Muscle of arm (tissue), 12 donors: ENCODE data around the gene CHCHD4. TPM values are rescaled to one million over a fixed set of nuclear protein-coding genes. Genes with fewer than 3 reads are reported as not detected.

Source experiments
- DNase-seq: peaks from one replicate; pipeline ENCODE4 v3.0.0-alpha.2; 2013
- polyA plus RNA-seq, 12 donors: library from polyadenylated mRNA; unstranded; fragments of 120-200 nt; gene quantifications; one replicate each; pipeline ENCODE4 v1.2.1, GENCODE V29; 2013; ENCODE audit not compliant: insufficient read length in 12 of 12

CHCHD4 gene
- polyA plus RNA-seq, 12 donors: 10.5 to 15.8 (median 14.5) TPM; not detected in 2

- no peak for DNase-seq
These were observed 13.6 kb upstream of the CHCHD4 start for GRCh38 chr3:14138109-14138877.

DNA sequence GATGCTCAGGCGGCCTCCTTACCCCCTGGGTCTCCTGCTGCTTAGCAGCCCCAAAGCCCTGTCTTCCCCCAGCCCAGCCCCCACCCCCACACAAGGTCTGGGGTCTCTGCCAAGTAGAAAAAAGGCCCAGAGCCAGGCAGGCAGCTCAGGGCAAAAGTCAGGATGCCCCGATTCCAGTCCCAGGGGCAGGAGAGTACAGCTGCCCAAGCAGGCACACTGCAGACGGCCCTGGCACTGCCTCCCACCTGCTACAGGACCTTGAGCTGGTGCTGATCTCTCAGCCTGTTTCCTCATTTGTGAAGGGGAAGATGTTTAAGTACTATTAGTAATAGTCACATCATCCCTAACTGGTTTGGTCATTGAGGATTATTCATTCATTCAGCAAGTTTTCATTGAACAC is 12.8 kb upstream of the CHCHD4 start:
- DNase-seq: no peak

- DNase-seq: no peak
These were observed 12.3 kb upstream of the CHCHD4 start for GRCh38 chr3:14137004-14137403.

DNA sequence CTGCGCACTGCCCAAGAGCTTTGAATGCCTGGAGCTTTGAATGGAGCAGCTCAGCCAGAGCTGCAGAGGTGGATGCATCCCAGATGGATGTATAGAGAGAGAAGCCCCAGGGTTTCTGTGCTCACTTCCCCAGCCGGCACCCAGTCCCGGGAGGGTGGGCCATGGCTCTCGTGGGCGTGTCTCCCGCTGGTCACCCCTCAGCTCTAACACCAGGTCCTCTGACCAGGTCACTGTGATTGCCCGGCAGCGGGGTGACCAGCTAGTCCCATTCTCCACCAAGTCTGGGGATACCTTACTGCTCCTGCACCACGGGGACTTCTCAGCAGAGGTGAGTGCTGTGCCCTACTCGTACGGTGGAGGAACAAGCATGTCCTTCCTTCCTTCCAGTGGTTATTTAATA is 10.9 kb upstream of the CHCHD4 start:
- no peak for DNase-seq

GRCh38 chr3:14134291-14134690 is 9.6 kb upstream of the CHCHD4 start:
- no peak for DNase-seq

DNA sequence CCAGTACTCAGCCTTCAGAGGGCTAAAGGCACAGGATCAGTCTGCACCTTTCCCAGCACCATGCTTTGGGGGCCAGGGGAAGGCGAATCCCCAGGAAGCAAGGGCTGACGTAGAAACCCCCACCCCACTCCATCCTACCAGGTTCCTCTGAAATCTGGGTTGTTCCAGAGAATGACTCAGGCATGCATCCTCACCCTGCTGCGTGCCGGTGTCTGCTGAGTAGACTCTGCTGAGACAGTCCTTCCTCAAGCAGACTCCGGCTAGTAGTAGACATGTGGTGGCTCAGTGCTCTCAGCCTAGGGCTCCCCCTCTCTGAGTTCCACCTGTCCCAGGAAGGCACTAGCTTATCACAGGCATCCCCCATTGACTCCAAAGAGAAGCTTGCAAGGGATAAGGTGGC is 9.2 kb upstream of the CHCHD4 start:
- DNase-seq: no peak

DNA sequence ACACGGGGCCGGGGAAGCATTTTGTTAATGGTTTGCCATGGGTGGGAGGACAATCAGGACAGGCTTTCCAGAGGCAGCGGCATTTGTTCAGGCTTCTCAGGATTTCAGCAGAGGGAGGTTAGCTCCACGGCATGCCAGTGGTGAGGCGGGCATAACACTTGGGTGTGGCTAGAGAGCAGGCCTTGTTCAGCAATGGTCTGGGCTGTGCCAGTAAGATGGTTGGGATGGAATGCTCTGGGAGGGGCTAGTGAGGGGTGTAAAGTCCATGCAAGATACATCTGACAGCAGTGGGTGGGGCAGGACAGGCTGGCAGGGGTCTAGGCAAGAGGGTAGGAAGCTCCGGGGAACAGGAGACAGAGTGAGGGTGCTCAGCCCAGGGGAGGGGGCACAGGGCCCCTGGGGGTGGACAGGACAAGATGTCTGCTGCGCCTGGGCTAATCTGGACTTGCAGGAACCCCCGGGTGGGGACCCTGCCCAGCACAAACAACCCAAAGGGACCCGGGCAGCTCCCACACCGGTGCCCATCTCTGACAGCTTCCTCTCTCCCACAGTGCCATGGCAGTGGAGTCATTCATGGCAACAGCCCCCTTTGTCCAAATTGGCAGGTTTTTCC is 8.6 kb upstream of the CHCHD4 start:
- no peak for DNase-seq

DNA sequence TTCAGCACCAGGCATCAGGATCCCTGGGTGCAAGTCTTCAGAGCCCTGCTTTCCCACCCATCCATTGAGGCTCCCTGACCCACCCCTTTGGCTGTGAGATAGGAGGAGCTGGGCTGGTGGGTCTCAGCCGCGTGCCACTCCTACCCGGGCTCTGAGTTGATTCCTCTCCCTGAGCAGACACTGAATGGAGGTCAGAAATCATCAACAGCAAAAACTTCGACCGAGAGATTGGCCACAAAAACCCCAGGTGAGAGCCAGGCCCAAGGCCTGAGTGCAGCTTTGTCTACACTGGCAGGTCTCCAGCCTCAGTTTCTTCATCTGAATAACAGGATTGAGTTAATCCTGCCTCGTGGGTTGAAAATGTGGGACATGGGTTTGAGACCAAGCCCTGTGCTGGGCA is 8.0 kb upstream of the CHCHD4 start:
- DNase-seq: no peak

GRCh38 chr3:14132120-14132519 is 7.5 kb upstream of the CHCHD4 start:
- DNase-seq: no peak

GRCh38 chr3:14131134-14131533 is 6.5 kb upstream of the CHCHD4 start:
- DNase-seq: no peak

DNA sequence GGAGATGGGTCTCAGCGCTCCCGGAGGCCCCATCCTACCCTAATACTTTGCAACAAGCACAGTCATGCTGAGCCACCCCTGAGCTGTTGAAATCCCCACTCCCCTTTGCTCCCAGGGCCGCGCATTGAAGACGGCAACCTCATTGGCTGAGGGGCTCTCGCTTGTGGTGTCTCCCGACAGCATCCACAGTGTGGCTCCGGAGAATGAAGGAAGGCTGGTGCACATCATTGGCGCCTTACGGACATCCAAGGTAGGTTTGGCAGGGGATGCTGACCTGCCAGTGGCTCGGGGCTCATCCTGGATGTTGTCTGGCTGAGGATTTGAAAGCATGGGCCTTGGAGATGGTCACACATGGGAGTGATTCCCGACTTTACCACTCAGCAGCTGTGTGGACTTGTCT is 6.0 kb upstream of the CHCHD4 start:
- DNase-seq: no peak

- DNase-seq: no peak
These were observed 5.6 kb upstream of the CHCHD4 start for GRCh38 chr3:14130230-14130629.

DNA sequence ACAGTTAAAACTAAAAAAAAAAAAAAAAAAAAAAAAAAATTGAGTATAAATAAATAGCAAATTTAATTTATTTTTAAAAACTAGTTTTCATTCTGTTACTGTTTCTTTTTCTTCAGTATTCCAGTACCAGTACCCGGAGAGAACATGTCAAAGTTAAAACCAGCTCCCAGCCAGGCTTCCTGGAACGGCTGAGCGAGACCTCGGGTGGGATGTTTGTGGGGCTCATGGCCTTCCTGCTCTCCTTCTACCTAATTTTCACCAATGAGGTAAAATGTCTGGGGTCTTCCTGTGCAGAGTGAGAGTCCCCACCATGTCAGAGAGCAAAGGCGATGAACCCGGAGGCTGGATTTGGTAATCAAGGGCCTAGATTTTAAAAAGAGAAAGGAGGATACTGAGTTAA is 4.6 kb upstream of the CHCHD4 start:
- DNase-seq: no peak

GRCh38 chr3:14128724-14129123 is 4.1 kb upstream of the CHCHD4 start:
- DNase-seq: no peak

GRCh38 chr3:14127516-14128161 is 3.0 kb upstream of the CHCHD4 start:
- DNase-seq: no peak

- DNase-seq: no peak
These were observed 2.3 kb upstream of the CHCHD4 start for GRCh38 chr3:14126887-14127505.

DNA sequence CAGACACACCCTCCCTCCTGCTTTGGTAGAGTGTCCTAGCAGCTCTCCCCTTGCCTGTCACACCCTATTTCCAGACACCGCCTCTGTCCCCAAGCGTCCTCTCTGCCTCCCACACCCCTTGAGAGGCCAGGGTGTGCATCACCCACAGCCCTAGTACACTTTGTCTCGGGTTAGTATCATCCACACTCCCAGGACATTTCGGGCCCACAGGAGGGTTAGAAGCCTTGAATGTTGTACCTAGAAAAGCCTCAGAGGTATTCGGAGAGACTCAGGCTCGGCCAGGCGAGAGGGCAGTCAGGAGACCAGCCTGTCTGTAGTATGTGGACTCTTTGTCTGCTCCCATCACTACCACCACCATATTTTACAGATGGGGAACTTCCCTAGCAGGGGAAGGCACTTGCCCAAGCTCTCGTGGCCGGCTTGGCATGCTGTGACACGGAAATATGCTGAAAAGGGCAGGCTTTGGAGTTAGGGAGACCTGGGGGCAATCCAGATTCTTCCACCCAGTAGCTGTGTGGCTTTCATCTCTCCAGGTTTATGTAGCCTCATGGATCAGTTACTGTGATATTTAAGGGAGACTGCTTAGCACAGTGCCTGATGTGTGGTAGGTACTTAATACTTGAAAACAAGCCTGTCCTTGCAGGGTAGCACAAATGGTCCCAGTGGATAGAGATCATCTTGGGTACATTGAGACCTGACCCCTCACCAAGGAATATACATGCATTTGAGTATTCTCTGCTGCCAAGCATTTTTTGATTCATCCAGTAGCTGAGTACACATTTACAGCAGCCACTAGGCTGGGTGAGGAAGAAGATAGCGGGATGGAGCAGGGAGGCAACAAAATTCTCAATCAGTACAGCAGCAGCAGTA is 1.6 kb upstream of the CHCHD4 start:
- no peak for DNase-seq

GRCh38 chr3:14125193-14126016 is 735 bp upstream of the CHCHD4 start:
- DNase-seq: peak; percentile 63

DNA sequence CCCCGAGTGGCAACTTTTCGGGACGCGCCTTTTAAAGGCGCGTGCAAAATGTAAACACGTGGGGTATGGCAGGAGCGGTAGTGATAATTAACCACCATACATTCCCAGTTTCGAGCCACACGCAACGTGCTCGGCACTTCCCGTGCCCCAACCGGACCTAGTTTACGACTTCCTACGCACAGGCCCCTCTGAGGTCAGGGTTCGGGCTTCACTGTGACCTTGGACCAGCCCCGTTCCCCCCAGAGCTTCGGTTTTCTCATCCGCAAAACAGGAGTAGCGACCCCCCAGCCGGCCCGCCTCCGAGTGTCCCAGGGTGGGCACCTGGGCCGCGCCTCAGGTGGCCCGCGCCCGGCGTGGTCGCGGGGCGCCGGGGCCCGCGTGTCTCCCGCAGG is 451 bp downstream of the CHCHD4 start:
- peak; percentile 54 for DNase-seq

GRCh38 chr3:14123308-14124222 is 1.1 kb downstream of the CHCHD4 start:
- no peak for DNase-seq
